Calu3 (cell line): ENCODE measurements around the gene CHAF1A. TPM values are rescaled to one million over a fixed set of nuclear protein-coding genes. Genes with fewer than 3 reads are reported as not detected.
A peak's percentile ranks its signal among the peaks of the same experiment; 100 is the strongest.

Source experiments
- BruUV-seq: library from RNA; stranded (reverse); fragments of 400-500 nt; replicated peaks from 2 replicates; lab custom pipeline; 2021; lab: Mats Ljungman, UMichigan
- CTCF ChIA-PET: fragments of 300-600 bp; sonication (Branson Sonifier 250); formaldehyde crosslinking; loops from one replicate; lab custom pipeline; 2022; ENCODE audit warnings: antibody characterized with exemption; lab: Charles Lee
- DNase-seq: peaks from one replicate; pipeline ENCODE4 v3.0.0; 2022
- H3K27ac Mint-ChIP-seq: one replicate; pipeline ENCODE4 v1.8.0; 2022; ENCODE audit warnings: mixed read lengths; ENCODE audit not compliant: unreplicated experiment
- H3K27me3 Mint-ChIP-seq: one replicate; pipeline ENCODE4 v1.8.0; 2022; ENCODE audit warnings: mixed read lengths; ENCODE audit not compliant: unreplicated experiment
- H3K36me3 Mint-ChIP-seq: one replicate; pipeline ENCODE4 v1.8.0; 2022; ENCODE audit warnings: mild to moderate bottlenecking, moderate library complexity, mixed read lengths; ENCODE audit not compliant: insufficient read depth, unreplicated experiment
- H3K4me1 Mint-ChIP-seq: one replicate; pipeline ENCODE4 v1.8.0; 2022; ENCODE audit warnings: mild to moderate bottlenecking, low read depth, mixed read lengths; ENCODE audit not compliant: unreplicated experiment
- H3K4me3 Mint-ChIP-seq: one replicate; pipeline ENCODE4 v1.8.0; 2022; ENCODE audit warnings: mild to moderate bottlenecking, low read depth, moderate library complexity, mixed read lengths; ENCODE audit not compliant: unreplicated experiment
- H3K9me3 Mint-ChIP-seq: one replicate; pipeline ENCODE4 v1.8.0; 2022; ENCODE audit warnings: low read depth, mixed read lengths; ENCODE audit not compliant: unreplicated experiment
- CTCF ChIP-seq: fragments of 200-600 bp; IDR thresholded peaks from one replicate; pipeline ENCODE4 v1.8.0; 2022; ENCODE audit warnings: antibody characterized with exemption; ENCODE audit not compliant: unreplicated experiment
- intact Hi-C: fragments of 100-400 bp; cut with micrococcal nuclease; formaldehyde crosslinking; loops from one replicate; pipeline ENCODE4 v1.10.0; 2022; ENCODE audit not compliant: unreplicated experiment
- total RNA-seq: library from RNA; stranded (reverse); gene quantifications from 2 replicates; pipeline ENCODE4 v1.2.3, GENCODE V29; 2022

Gene CHAF1A
- total RNA-seq, 1 experiment from 2014 or later, result 43.3 TPM

- Mint-ChIP-seq H3K9me3 (no peaks in the 10 kb centered on the region), H3K4me1 (peaks cover 39% of the 10 kb centered on the region), H3K36me3 (peaks cover 14% of the 10 kb centered on the region), H3K27ac (no peak overlapping the region), H3K27me3 (no peaks in the 10 kb centered on the region), H3K4me3 (no peak overlapping the region)
- CTCF ChIA-PET, result no interaction called here
- DNase-seq, result no peak
- intact Hi-C loops, result no loop called here
- no TSS peak for BruUV-seq
- no peak for TF ChIP-seq CTCF
These were observed 30.1 kb upstream of the CHAF1A start for GRCh38 chr19:4372165-4373012.

GRCh38 chr19:4373013-4373367 is 29.4 kb upstream of the CHAF1A start:
- TF ChIP-seq CTCF, result no peak
- no peaks in the 10 kb centered on the region for H3K27me3 Mint-ChIP-seq
- no peaks in the 10 kb centered on the region for H3K9me3 Mint-ChIP-seq
- DNase-seq, result no peak
- H3K36me3 Mint-ChIP-seq, result peaks cover 14% of the 10 kb centered on the region
- BruUV-seq, result no TSS peak
- H3K4me3 Mint-ChIP-seq, result no peak overlapping the region
- H3K4me1 Mint-ChIP-seq, result peaks cover 39% of the 10 kb centered on the region
- intact Hi-C loops, result no loop called here
- no peak overlapping the region for H3K27ac Mint-ChIP-seq
- CTCF ChIA-PET, result no interaction called here

GRCh38 chr19:4373601-4374497 is 28.6 kb upstream of the CHAF1A start:
- Mint-ChIP-seq H3K27me3 (no peaks in the 10 kb centered on the region), H3K4me1 (peaks cover 43% of the 10 kb centered on the region), H3K4me3 (peak overlapping the region; percentile 42), H3K27ac (peak overlapping the region; percentile 86), H3K36me3 (peaks cover 15% of the 10 kb centered on the region), H3K9me3 (no peaks in the 10 kb centered on the region)
- intact Hi-C loops, result no loop called here
- no TSS peak for BruUV-seq
- DNase-seq, result no peak
- CTCF ChIA-PET, result interaction anchor here (1.2 to 2.6 kb wide), 3 partner anchors 21 to 107 kb away, joined by 3 to 8 read pairs (median 7); partner anchors contain the start of gene CHAF1A
- TF ChIP-seq CTCF, result no peak

- TF ChIP-seq CTCF, result no peak
- no peaks in the 10 kb centered on the region for H3K9me3 Mint-ChIP-seq
- peak overlapping the region; percentile 30 for H3K27ac Mint-ChIP-seq
- peaks cover 23% of the 10 kb centered on the region for H3K36me3 Mint-ChIP-seq
- H3K27me3 Mint-ChIP-seq, result no peaks in the 10 kb centered on the region
- intact Hi-C loops, result no loop called here
- BruUV-seq, result no TSS peak
- CTCF ChIA-PET, result interaction anchor here (0.6 to 2.6 kb wide), 8 partner anchors 10 to 111 kb away, joined by 3 to 10 read pairs (median 6); partner anchors contain the start of genes CHAF1A, MPND and SH3GL1
- H3K4me1 Mint-ChIP-seq, result peaks cover 46% of the 10 kb centered on the region
- DNase-seq, result peak; percentile 75
- H3K4me3 Mint-ChIP-seq, result peak overlapping the region; percentile 42
These were observed 27.8 kb upstream of the CHAF1A start for GRCh38 chr19:4374498-4375163.
